GM20000 (cell line): ENCODE data around the gene MFAP2.

ENCODE experiments used
- DNase-seq: peaks from one replicate; pipeline ENCODE4 v3.0.0; 2012; ENCODE audit warnings: low spot score
- CTCF ChIP-seq: IDR thresholded peaks from 2 replicates; pipeline ENCODE4 v1.5.1; 2012; ENCODE audit warnings: mild to moderate bottlenecking, control low read depth; ENCODE audit errors: extremely low read depth, missing control alignments

The MFAP2 gene

GRCh38 chr1:16996845-16997244 lies 16.4 kb upstream of the MFAP2 start:
- no peak for DNase-seq
- no peak for TF ChIP-seq CTCF

- DNase-seq, result no peak
- TF ChIP-seq CTCF, result no peak
Observed at GRCh38 chr1:16993521-16994038, 13.2 kb upstream of the MFAP2 start.

GRCh38 chr1:16992675-16993074 lies 12.3 kb upstream of the MFAP2 start:
- no peak for DNase-seq
- no peak for TF ChIP-seq CTCF

GRCh38 chr1:16992102-16992501 lies 11.7 kb upstream of the MFAP2 start:
- DNase-seq, result no peak
- TF ChIP-seq CTCF, result no peak

- TF ChIP-seq CTCF, result no peak
- no peak for DNase-seq
Observed at GRCh38 chr1:16991571-16991970, 11.2 kb upstream of the MFAP2 start.

GRCh38 chr1:16989676-16990391 lies 9.4 kb upstream of the MFAP2 start:
- DNase-seq, result no peak
- no peak for TF ChIP-seq CTCF

- no peak for TF ChIP-seq CTCF
- DNase-seq, result no peak
Observed at GRCh38 chr1:16988210-16988609, 7.8 kb upstream of the MFAP2 start.
